IMR-90 (cell line): ENCODE data around the gene HOXC5. TPM values are rescaled to one million over a fixed set of nuclear protein-coding genes. Genes with fewer than 3 reads are reported as not detected.

Experiments
- ATAC-seq: fragments of 200-7000 bp; cut with Tn5 transposase; 2 replicates; pipeline ENCODE4 v1.9.1; 2020; ENCODE audit warnings: low read depth, mild to moderate bottlenecking, moderate library complexity
- BruUV-seq: library from RNA; stranded (reverse); fragments of 400-500 nt; replicated peaks from 2 replicates; lab custom pipeline; 2021; lab: Mats Ljungman, UMichigan
- CTCF ChIA-PET: fragments of 300-600 bp; formaldehyde crosslinking; extraction: SDS; loops from one replicate; lab custom pipeline; 2021; ENCODE audit warnings: antibody characterized with exemption; lab: Yijun Ruan, JAX
- POLR2A ChIA-PET: fragments of 300-600 bp; sonication (Branson Sonifier 250); formaldehyde crosslinking; loops from one replicate; lab custom pipeline; 2022; ENCODE audit warnings: antibody characterized with exemption; ENCODE audit not compliant: unreplicated experiment; lab: Charles Lee
- DNase-seq: peaks from one replicate; pipeline ENCODE4 v3.0.0; 2013
- H2AFZ ChIP-seq: replicated peaks from 2 replicates; pipeline ENCODE3; 2013; ENCODE audit warnings: low read length, mild to moderate bottlenecking; ENCODE audit not compliant: poor library complexity
- H2AK5ac ChIP-seq: 2 replicates; pipeline ENCODE4 v1.6.1; 2013; ENCODE audit warnings: low read depth, low read length, inconsistent platforms
- H2AK9ac ChIP-seq: replicated peaks from 2 replicates; pipeline ENCODE3; 2013; ENCODE audit warnings: mild to moderate bottlenecking, low read depth, low read length, moderate library complexity; ENCODE audit not compliant: poor library complexity
- H2BK120ac ChIP-seq: 2 replicates; pipeline ENCODE4 v1.6.1; 2013; ENCODE audit warnings: low read depth, low read length, inconsistent platforms
- H2BK15ac ChIP-seq: 3 replicates; pipeline ENCODE4 v1.6.1; 2013; ENCODE audit warnings: low read depth, low read length, inconsistent platforms
- H2BK20ac ChIP-seq: 2 replicates; pipeline ENCODE4 v1.6.1; 2013; ENCODE audit warnings: low read depth, mild to moderate bottlenecking, inconsistent platforms, low read length, moderate library complexity
- H2BK5ac ChIP-seq: 2 replicates; pipeline ENCODE4 v1.6.1; 2013; ENCODE audit warnings: mild to moderate bottlenecking, low read depth, low read length, inconsistent platforms; ENCODE audit not compliant: poor library complexity, severe bottlenecking
- H3K14ac ChIP-seq: replicated peaks from 2 replicates; pipeline ENCODE4 v1.6.1; 2013; ENCODE audit warnings: low read depth, low read length, inconsistent platforms
- H3K18ac ChIP-seq: 2 replicates; pipeline ENCODE4 v1.6.1; 2013; ENCODE audit warnings: low read depth, low read length, control low read depth
- H3K23ac ChIP-seq: 2 replicates; pipeline ENCODE4 v1.6.1; 2013; ENCODE audit warnings: low read depth, low read length, inconsistent platforms
- H3K27ac ChIP-seq: 2 replicates; pipeline ENCODE4 v1.5.1; 2013; ENCODE audit warnings: mild to moderate bottlenecking, control low read depth, low read length; ENCODE audit not compliant: insufficient read depth
- H3K27me3 ChIP-seq: 2 replicates; pipeline ENCODE4 v1.6.1; 2013; ENCODE audit warnings: low read length; ENCODE audit not compliant: control insufficient read depth, insufficient read depth
- H3K36me3 ChIP-seq: 2 replicates; pipeline ENCODE4 v1.6.1; 2013; ENCODE audit warnings: low read length, mixed read lengths; ENCODE audit not compliant: control insufficient read depth, insufficient read depth
- H3K4ac ChIP-seq: 2 replicates; pipeline ENCODE4 v1.6.1; 2013; ENCODE audit warnings: low read depth, low read length, inconsistent platforms
- H3K4me1 ChIP-seq: 2 replicates; pipeline ENCODE4 v1.6.1; 2013; ENCODE audit warnings: low read length, mixed read lengths; ENCODE audit not compliant: control insufficient read depth, insufficient read depth
- H3K4me2 ChIP-seq: 2 replicates; pipeline ENCODE4 v1.6.1; 2013; ENCODE audit warnings: low read depth, mild to moderate bottlenecking, control low read depth, low read length, moderate library complexity
- H3K4me3 ChIP-seq: 2 replicates; pipeline ENCODE4 v1.5.1; 2013; ENCODE audit warnings: low read depth, mild to moderate bottlenecking, control low read depth, low read length, moderate library complexity; ENCODE audit not compliant: insufficient read depth
- H3K56ac ChIP-seq: 2 replicates; pipeline ENCODE4 v1.6.1; 2013; ENCODE audit warnings: low read length, inconsistent platforms; ENCODE audit not compliant: insufficient read depth; ENCODE audit errors: extremely low read depth
- H3K79me1 ChIP-seq, 2 experiments: 2 replicates each; pipeline ENCODE4 v1.6.1; 2013; ENCODE audit warnings: low read length in 2 of 2, inconsistent platforms in 1 of 2, low read depth in 1 of 2
- H3K9ac ChIP-seq: 2 replicates; pipeline ENCODE4 v1.6.1; 2013; ENCODE audit warnings: low read depth, low read length, control low read depth
- H3K9me1 ChIP-seq: 2 replicates; pipeline ENCODE4 v1.6.1; 2013; ENCODE audit warnings: low read length, inconsistent platforms; ENCODE audit not compliant: insufficient read depth
- H3K9me3 ChIP-seq: 2 replicates; pipeline ENCODE4 v1.6.1; 2013; ENCODE audit warnings: low read length; ENCODE audit not compliant: control insufficient read depth, insufficient read depth
- H4K20me1 ChIP-seq: 2 replicates; pipeline ENCODE4 v1.6.1; 2013; ENCODE audit warnings: low read length, inconsistent platforms; ENCODE audit not compliant: insufficient read depth
- H4K5ac ChIP-seq: 2 replicates; pipeline ENCODE4 v1.6.1; 2013; ENCODE audit warnings: mild to moderate bottlenecking, low read depth, low read length, control low read depth
- H4K8ac ChIP-seq, 2 experiments: 2 replicates each; pipeline ENCODE4 v1.6.1; 2013; ENCODE audit warnings: low read depth in 2 of 2, low read length in 2 of 2, control low read depth in 1 of 2, inconsistent platforms in 1 of 2
- H4K91ac ChIP-seq: 2 replicates; pipeline ENCODE4 v1.6.1; 2013; ENCODE audit warnings: low read depth, low read length, inconsistent platforms; ENCODE audit not compliant: insufficient read depth
- BHLHE40 ChIP-seq: fragments of 150-350 bp; IDR thresholded peaks from 2 replicates; pipeline ENCODE4 v1.6.1; 2016; ENCODE audit warnings: mild to moderate bottlenecking, low read depth, low read length
- CEBPB ChIP-seq: IDR thresholded peaks from 2 replicates; pipeline ENCODE4 v1.6.1; 2012; ENCODE audit warnings: low read depth, low read length, improper control_type of control experiment
- CHD1 ChIP-seq: IDR thresholded peaks from 2 replicates; pipeline ENCODE4 v1.6.1; 2012; ENCODE audit warnings: low read depth, low read length, improper control_type of control experiment
- CTCF ChIP-seq: conservative IDR thresholded peaks from 2 replicates; pipeline ENCODE4 v1.5.1; 2012; ENCODE audit warnings: mild to moderate bottlenecking, low read depth, low read length, improper control_type of control experiment
- ELK1 ChIP-seq: fragments of 150-350 bp; IDR thresholded peaks from 2 replicates; pipeline ENCODE4 v1.6.1; 2016; ENCODE audit warnings: low read depth, mild to moderate bottlenecking, low read length, moderate library complexity, borderline replicate concordance
- FOS ChIP-seq: fragments of 150-350 bp; IDR thresholded peaks from 2 replicates; pipeline ENCODE4 v1.6.1; 2016; ENCODE audit warnings: low read depth, low read length
- MAFK ChIP-seq: IDR thresholded peaks from 2 replicates; pipeline ENCODE4 v1.6.1; 2012; ENCODE audit warnings: low read depth, low read length, improper control_type of control experiment
- MAZ ChIP-seq: IDR thresholded peaks from 2 replicates; pipeline ENCODE4 v1.6.1; 2012; ENCODE audit warnings: low read depth, mild to moderate bottlenecking, low read length, improper control_type of control experiment, moderate library complexity, borderline replicate concordance
- MXI1 ChIP-seq: IDR thresholded peaks from 2 replicates; pipeline ENCODE4 v1.6.1; 2012; ENCODE audit warnings: low read depth, mild to moderate bottlenecking, low read length, moderate library complexity, borderline replicate concordance
- NFE2L2 ChIP-seq: fragments of 150-350 bp; IDR thresholded peaks from 2 replicates; pipeline ENCODE4 v1.6.1; 2016; ENCODE audit warnings: low read depth, mild to moderate bottlenecking, low read length
- POLR2A ChIP-seq: IDR thresholded peaks from 2 replicates; pipeline ENCODE4 v1.6.1; 2012; ENCODE audit warnings: mild to moderate bottlenecking, low read depth, low read length
- RAD21 ChIP-seq: IDR thresholded peaks from 2 replicates; pipeline ENCODE4 v1.6.1; 2012; ENCODE audit warnings: low read length, improper control_type of control experiment
- RCOR1 ChIP-seq: IDR thresholded peaks from 2 replicates; pipeline ENCODE4 v1.6.1; 2012; ENCODE audit warnings: mild to moderate bottlenecking, low read length, improper control_type of control experiment; ENCODE audit not compliant: insufficient replicate concordance
- RFX5 ChIP-seq: IDR thresholded peaks from 2 replicates; pipeline ENCODE4 v1.8.0; 2012; ENCODE audit warnings: low read depth, mild to moderate bottlenecking, low read length, moderate library complexity
- SMC3 ChIP-seq: fragments of 150-350 bp; IDR thresholded peaks from 2 replicates; pipeline ENCODE4 v1.6.1; 2016; ENCODE audit warnings: low read depth, mild to moderate bottlenecking, antibody characterized with exemption, low read length, moderate library complexity
- USF2 ChIP-seq: fragments of 150-350 bp; IDR thresholded peaks from 2 replicates; pipeline ENCODE4 v1.6.1; 2017; ENCODE audit warnings: mild to moderate bottlenecking, antibody characterized with exemption, low read length, low read depth
- WGBS, 2 experiments: methylation state at CpG; one replicate each; pipeline versions ENCODE4 v1.1.5 to v1.1.7; 2013; ENCODE audit warnings: missing lambda C conversion rate in 2 of 2; ENCODE audit not compliant: insufficient read length in 1 of 2; ENCODE audit errors: extremely low coverage in 2 of 2; 5-methylcytosine and 5-hydroxymethylcytosine counted together
- dilution Hi-C: fragments of 300-500 bp; cut with HindIII; formaldehyde crosslinking; loops from one replicate; pipeline ENCODE4 v1.14.3; 2018; ENCODE audit warnings: low sequenced_read_pairs; ENCODE audit not compliant: unreplicated experiment
- in situ Hi-C: fragments of 300-500 bp; cut with MboI; formaldehyde crosslinking; loops from 3 replicates; pipeline ENCODE4 v1.14.3; 2019; ENCODE audit warnings: low sequenced_read_pairs, inconsistent platforms, mixed read lengths
- intact Hi-C: fragments of 100-400 bp; cut with micrococcal nuclease; formaldehyde crosslinking; loops from 2 replicates; pipeline ENCODE4 v1.10.0; 2022
- polyA plus RNA-seq, 3 experiments: library from polyadenylated mRNA; depleted of rRNA; stranded (reverse); fragments of >200 nt; gene quantifications; 2 replicates each; pipeline ENCODE4 v1.2.3, GENCODE V29; 2012; ENCODE audit warnings: low replicate concordance in 1 of 3
- total RNA-seq: library from RNA; depleted of rRNA; stranded (reverse); fragments of >200 nt; gene quantifications from 2 replicates; pipeline ENCODE4 v1.2.3, GENCODE V29; 2012

Gene HOXC5
- total and polyA plus RNA-seq, 2 of the 4 experiments (the other 2 are of a cell fraction), result not detected

DNA sequence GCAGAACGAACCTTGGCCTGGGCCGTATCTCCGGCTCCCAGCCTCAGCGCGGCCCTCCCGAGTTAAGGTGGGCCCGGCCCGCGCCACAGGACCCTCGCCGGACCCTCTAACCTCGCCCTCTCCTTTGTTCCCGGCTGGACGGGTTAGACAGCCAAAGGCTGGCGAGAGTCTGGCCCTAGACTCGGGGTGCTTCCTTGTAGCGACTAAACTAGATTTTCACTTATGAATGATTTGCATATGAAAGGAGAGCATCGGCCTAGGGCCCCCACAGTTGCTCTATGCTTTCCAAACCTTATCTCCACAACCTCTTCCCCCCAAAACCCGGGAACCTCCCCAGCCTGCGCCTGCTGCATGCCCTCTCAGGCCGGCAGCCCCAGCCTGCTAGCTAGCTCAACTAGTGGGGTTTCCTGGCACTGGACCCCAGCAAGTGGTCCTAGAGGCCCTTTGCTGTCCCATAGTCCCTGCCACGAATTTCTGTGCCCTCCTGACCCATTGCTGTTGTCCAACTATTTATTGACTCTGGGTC lies 2.0 kb downstream of the HOXC5 start:
- H3K27ac ChIP-seq, result no peak overlapping the region
- H3K27me3 ChIP-seq, result peaks cover 78% of the 10 kb centered on the region
- H3K9ac ChIP-seq, result no peak overlapping the region
- H4K5ac ChIP-seq, result no peak overlapping the region
- dilution Hi-C loops, result no loop called here
- no peak overlapping the region for H2BK120ac ChIP-seq
- H4K8ac ChIP-seq, result no peak overlapping the region
- no peaks in the 10 kb centered on the region for H3K79me1 ChIP-seq
- no peaks in the 10 kb centered on the region for H3K9me1 ChIP-seq
- H3K4ac ChIP-seq, result no peak overlapping the region
- no peak overlapping the region for H3K4me3 ChIP-seq
- no TSS peak for BruUV-seq
- no peak for ATAC-seq
- H4K20me1 ChIP-seq, result no peaks in the 10 kb centered on the region
- H3K18ac ChIP-seq, result no peak overlapping the region
- no peak for TF ChIP-seq MAZ
- no peak for TF ChIP-seq RAD21
- TF ChIP-seq FOS, result no peak
- TF ChIP-seq CHD1, result no peak
- TF ChIP-seq USF2, result no peak
- TF ChIP-seq ELK1, result no peak
- no peak for TF ChIP-seq CEBPB
- TF ChIP-seq MXI1, result no peak
- TF ChIP-seq RFX5, result no peak
- TF ChIP-seq NFE2L2, result no peak
- TF ChIP-seq CTCF, result no peak
- TF ChIP-seq MAFK, result no peak
- TF ChIP-seq SMC3, result no peak
- no peak for TF ChIP-seq BHLHE40
- TF ChIP-seq POLR2A, result no peak
- no peak for TF ChIP-seq RCOR1
- no peak overlapping the region for H3K14ac ChIP-seq
- intact Hi-C loops, result no loop called here
- in situ Hi-C loops, result no loop called here
- H2BK20ac ChIP-seq, result no peak overlapping the region
- H3K56ac ChIP-seq, result no peak overlapping the region
- DNase-seq, result no peak
- no peak overlapping the region for H2AK5ac ChIP-seq
- no peaks in the 10 kb centered on the region for H3K36me3 ChIP-seq
- H2AFZ ChIP-seq, result no peak overlapping the region
- no peak overlapping the region for H3K23ac ChIP-seq
- no peaks in the 10 kb centered on the region for H3K4me1 ChIP-seq
- POLR2A ChIA-PET, result no interaction called here
- 60% methylated on average over 2 of the region's 22 CpGs; no CpG with 5 or more reads in 1 of the 2 experiments for WGBS, 2 experiments
- no peak overlapping the region for H2BK5ac ChIP-seq
- no peak overlapping the region for H2AK9ac ChIP-seq
- no peak overlapping the region for H3K4me2 ChIP-seq
- CTCF ChIA-PET, result no interaction called here
- H3K9me3 ChIP-seq, result peaks cover 11% of the 10 kb centered on the region
- no peak overlapping the region for H2BK15ac ChIP-seq
- no peak overlapping the region for H4K91ac ChIP-seq
